Measurements from ENCODE around the gene CLBA1.

DNA sequence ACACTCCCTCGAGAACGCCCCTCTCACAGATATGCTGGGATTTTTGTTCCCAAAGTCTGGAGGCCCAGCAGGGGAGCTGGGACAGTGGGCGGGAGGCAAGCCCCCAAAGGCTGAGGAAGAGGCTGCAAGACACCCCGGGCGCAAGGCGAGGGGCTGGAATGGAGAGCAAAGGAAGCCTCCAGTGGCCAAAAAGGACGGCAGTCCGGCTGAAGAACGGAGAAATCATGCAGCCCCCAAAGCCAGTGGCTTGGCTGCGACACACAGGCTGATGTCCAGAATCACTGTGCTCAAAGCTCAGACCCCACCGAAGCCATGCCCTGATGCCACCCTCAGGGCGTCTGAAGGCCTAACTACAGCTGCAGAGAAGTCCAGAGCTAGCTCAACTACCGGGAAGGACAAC, 10.9 kb downstream of the CLBA1 start:
- TF ChIP-seq, protein P1, sequence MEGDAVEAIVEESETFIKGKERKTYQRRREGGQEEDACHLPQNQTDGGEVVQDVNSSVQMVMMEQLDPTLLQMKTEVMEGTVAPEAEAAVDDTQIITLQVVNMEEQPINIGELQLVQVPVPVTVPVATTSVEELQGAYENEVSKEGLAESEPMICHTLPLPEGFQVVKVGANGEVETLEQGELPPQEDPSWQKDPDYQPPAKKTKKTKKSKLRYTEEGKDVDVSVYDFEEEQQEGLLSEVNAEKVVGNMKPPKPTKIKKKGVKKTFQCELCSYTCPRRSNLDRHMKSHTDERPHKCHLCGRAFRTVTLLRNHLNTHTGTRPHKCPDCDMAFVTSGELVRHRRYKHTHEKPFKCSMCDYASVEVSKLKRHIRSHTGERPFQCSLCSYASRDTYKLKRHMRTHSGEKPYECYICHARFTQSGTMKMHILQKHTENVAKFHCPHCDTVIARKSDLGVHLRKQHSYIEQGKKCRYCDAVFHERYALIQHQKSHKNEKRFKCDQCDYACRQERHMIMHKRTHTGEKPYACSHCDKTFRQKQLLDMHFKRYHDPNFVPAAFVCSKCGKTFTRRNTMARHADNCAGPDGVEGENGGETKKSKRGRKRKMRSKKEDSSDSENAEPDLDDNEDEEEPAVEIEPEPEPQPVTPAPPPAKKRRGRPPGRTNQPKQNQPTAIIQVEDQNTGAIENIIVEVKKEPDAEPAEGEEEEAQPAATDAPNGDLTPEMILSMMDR (IDR thresholded peaks at IDR 0.05): no peak
- no peak for TF ChIP-seq EZH2phosphoT487 (IDR thresholded peaks at IDR 0.05)
